Cardiac fibroblast (primary cell): ENCODE measurements around the gene PROZ.

ENCODE experiments used
- DNase-seq, 2 donors: peaks; one replicate each; pipeline versions ENCODE4 v3.0.0 to v3.0.0-alpha.2; 2010; ENCODE audit warnings: low read depth in 2 of 2
- H3K4me3 ChIP-seq, 2 donors: replicated peaks in 1 of 2; 1 replicate in 1 of 2; 2 replicates in 1 of 2; pipeline ENCODE4 v1.5.1; 2011; ENCODE audit warnings: low read depth in 2 of 2, low read length in 2 of 2, mild to moderate bottlenecking in 2 of 2, moderate library complexity in 1 of 2
- TF ChIP-seq, protein P1 (sequence below): IDR thresholded peaks from one replicate; pipeline ENCODE4 v1.5.1; 2011; ENCODE audit warnings: low read depth, mild to moderate bottlenecking, low read length, inconsistent platforms

PROZ gene

GRCh38 chr13:113149711-113150549 is 8.5 kb upstream of the PROZ start:
- no peak for DNase-seq
- H3K4me3 ChIP-seq, result no peak overlapping the region
- TF ChIP-seq, protein P1, sequence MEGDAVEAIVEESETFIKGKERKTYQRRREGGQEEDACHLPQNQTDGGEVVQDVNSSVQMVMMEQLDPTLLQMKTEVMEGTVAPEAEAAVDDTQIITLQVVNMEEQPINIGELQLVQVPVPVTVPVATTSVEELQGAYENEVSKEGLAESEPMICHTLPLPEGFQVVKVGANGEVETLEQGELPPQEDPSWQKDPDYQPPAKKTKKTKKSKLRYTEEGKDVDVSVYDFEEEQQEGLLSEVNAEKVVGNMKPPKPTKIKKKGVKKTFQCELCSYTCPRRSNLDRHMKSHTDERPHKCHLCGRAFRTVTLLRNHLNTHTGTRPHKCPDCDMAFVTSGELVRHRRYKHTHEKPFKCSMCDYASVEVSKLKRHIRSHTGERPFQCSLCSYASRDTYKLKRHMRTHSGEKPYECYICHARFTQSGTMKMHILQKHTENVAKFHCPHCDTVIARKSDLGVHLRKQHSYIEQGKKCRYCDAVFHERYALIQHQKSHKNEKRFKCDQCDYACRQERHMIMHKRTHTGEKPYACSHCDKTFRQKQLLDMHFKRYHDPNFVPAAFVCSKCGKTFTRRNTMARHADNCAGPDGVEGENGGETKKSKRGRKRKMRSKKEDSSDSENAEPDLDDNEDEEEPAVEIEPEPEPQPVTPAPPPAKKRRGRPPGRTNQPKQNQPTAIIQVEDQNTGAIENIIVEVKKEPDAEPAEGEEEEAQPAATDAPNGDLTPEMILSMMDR, result no peak

DNA sequence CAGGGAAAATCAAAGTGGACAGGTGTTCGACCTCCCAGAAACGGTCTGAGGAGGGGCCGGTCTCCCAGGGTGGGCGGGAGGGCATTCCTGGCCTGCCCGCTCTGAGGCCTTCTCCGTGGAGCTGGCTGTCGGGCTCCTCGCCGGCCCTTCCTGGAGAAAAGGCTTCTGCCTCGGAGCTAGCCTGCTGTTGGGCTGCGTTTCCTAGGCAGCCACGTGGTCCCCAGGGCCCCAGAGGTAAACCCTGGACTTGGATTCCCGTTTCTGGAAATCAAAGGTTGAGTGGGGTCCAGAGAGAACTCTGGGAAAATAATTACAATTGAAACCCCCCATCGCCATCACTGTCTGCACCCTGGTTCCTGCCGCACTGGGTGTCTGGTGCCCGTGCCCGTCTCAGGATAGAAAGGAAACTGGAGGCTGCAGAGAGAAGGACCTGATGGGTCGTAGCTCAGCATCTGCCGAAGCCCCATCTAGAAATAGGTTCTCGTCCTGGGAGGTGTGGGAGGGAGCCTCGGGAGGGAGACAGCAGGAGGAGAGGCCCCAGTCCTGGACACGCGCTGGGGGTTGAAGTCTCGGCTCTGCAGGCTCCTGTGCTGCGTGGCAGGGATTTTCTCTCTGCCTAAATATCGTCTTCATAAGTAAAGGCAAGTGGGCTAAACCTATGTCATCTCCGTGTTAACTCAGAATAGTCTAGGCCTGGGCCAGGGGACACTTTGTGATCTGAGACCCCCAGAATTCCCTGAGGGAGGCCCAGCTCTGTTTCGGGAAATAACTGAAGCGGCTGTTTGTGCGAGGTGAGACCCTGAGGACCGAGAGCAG is 7.7 kb upstream of the PROZ start:
- no peak for DNase-seq

GRCh38 chr13:113151745-113152690 is 6.4 kb upstream of the PROZ start:
- TF ChIP-seq, protein P1, result no peak
- DNase-seq, result peak; percentile 43 to 64
- no peak overlapping the region for H3K4me3 ChIP-seq

More for the DNA sequence above, 7.7 kb upstream of the PROZ start:
- TF ChIP-seq, protein P1, result no peak
- no peak overlapping the region for H3K4me3 ChIP-seq

DNA sequence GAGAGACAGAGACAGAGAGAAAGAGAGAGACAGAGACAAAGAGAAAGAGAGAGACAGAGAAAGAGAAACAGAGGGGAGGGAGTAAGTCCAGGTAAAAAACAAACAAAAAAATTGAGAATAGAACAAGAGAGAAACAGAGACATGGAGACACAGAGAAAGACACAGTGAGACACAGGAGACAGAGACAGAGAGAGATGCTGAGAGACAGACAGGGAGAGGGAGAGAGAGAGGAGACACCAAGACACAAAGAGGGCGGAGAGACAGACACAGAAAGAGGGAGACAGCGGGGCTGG is 5.8 kb upstream of the PROZ start:
- TF ChIP-seq, protein P1, result no peak
- DNase-seq, result peak in 1 of 2 donors; percentile 11

DNA sequence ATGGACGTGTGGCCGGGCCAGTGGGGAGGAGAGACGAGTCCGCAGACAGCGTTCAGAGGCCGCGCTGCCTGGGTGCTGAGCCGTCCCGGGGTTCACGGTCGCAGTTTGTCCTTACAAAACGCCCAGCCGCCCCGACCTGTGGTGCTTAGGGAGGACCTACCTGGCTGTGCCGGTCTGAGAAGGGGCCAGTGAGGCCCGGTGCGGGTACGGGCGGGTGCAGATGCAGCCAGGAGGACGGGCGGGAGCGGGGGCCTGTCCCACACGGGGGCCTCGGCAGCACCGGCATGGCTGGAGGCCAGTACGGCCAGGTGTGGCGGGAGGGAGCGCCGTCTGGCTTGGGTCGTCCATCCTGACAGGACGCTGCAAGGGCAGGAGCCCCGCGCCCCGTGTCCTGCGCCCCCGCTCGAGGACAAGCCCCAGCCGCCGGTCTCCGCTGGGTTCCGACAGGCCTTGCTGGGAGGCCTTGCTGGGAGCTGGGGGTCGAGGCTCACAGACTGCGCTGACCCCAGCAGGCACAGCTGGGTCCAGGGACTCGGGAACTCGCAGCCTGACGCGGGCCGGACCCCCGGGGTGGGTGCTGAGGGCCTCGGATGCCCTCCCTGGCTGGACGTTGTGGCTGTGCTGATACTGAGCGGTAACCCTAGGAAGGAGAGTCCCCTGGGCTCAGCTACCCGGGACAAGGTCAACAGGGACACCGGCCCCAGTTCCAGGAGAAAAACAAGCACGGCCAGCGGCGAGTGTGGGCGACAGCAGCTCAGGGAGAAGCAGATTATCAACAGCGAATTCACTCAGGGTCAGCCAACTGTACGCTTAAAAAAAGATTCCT is 5.3 kb upstream of the PROZ start:
- DNase-seq, result peak in 1 of 2 donors; percentile 41
- H3K4me3 ChIP-seq, result peak overlapping the region; percentile 22 to 30
- TF ChIP-seq, protein P1, result no peak

More for the DNA sequence above, 5.8 kb upstream of the PROZ start:
- H3K4me3 ChIP-seq, result no peak overlapping the region
